Left lung (tissue), 10 donors: Measurements from ENCODE around the gene RRP36. TPM values are rescaled to one million over a fixed set of nuclear protein-coding genes. Genes with fewer than 3 reads are reported as not detected.
"Not testable (repeated sequence)": the region's sequence is repeated elsewhere in the genome, so short reads cannot be mapped to it uniquely, and the experiment has no call there.

ENCODE experiments used
- ATAC-seq: fragments of 200-7000 bp; cut with Tn5 transposase; one replicate; pipeline ENCODE4 v1.9.1; 2020; ENCODE audit warnings: moderate library complexity
- DNase-seq, 4 donors: peaks; one replicate each; pipeline ENCODE4 v3.0.0-alpha.2; 2013 to 2020
- H3K27ac ChIP-seq, 2 donors: fragments of 200-600 bp; sonication (generic) in 1 of 2; one replicate each; pipeline versions ENCODE4 v1.5.0 to v1.8.0; 2020 to 2021
- H3K27me3 ChIP-seq, 2 donors: fragments of 200-600 bp; sonication (generic) in 1 of 2; one replicate each; pipeline versions ENCODE4 v1.5.0 to v1.8.0; 2020 to 2021
- H3K36me3 ChIP-seq, 2 donors: fragments of 200-600 bp; sonication (generic) in 1 of 2; one replicate each; pipeline versions ENCODE4 v1.5.0 to v1.8.0; 2020 to 2021
- H3K4me1 ChIP-seq, 2 donors: fragments of 200-600 bp; one replicate each; pipeline ENCODE4 v1.8.0; 2021
- H3K4me3 ChIP-seq, 2 donors: fragments of 200-600 bp; sonication (generic) in 1 of 2; one replicate each; pipeline versions ENCODE4 v1.5.0 to v1.8.0; 2020 to 2021; ENCODE audit warnings: mild to moderate bottlenecking in 1 of 2
- H3K9me3 ChIP-seq, 2 donors: fragments of 200-600 bp; sonication (generic) in 1 of 2; one replicate each; pipeline versions ENCODE4 v1.5.0 to v1.8.0; 2020 to 2021
- intact Hi-C, 2 donors: fragments of 100-400 bp; cut with DNase I; formaldehyde crosslinking; loops; one replicate each; pipeline versions ENCODE4 v1.11.2 to v1.14.2; 2022
- polyA plus RNA-seq, 6 donors: library from polyadenylated mRNA; unstranded; fragments of 120-200 nt; gene quantifications; one replicate each; pipeline ENCODE4 v1.2.1, GENCODE V29; 2013; ENCODE audit not compliant: insufficient read length in 6 of 6
- total RNA-seq, 2 donors: library from RNA; stranded (reverse); fragmentation: NEBNext Ultra II Directional; extraction: Animal tissue kit (Norgen Biotek cat#: 25700); gene quantifications; one replicate each; pipeline ENCODE4 v1.2.1, GENCODE V29; 2021
- TF ChIP-seq, protein P1 (sequence below), 2 donors: fragments of 200-600 bp; sonication (generic) in 1 of 2; IDR thresholded peaks; one replicate each; pipeline versions ENCODE4 v1.5.0 to v1.8.0; 2021; ENCODE audit warnings: antibody characterized with exemption in 2 of 2
- donor health status: DM: no; HTN: yes; CAD: no.
- donor health status: DM: no; HTN: no; CAD: no.

Gene RRP36
- total and polyA plus RNA-seq, 8 donors: 43.3 to 55.2 (median 50.2) TPM

DNA sequence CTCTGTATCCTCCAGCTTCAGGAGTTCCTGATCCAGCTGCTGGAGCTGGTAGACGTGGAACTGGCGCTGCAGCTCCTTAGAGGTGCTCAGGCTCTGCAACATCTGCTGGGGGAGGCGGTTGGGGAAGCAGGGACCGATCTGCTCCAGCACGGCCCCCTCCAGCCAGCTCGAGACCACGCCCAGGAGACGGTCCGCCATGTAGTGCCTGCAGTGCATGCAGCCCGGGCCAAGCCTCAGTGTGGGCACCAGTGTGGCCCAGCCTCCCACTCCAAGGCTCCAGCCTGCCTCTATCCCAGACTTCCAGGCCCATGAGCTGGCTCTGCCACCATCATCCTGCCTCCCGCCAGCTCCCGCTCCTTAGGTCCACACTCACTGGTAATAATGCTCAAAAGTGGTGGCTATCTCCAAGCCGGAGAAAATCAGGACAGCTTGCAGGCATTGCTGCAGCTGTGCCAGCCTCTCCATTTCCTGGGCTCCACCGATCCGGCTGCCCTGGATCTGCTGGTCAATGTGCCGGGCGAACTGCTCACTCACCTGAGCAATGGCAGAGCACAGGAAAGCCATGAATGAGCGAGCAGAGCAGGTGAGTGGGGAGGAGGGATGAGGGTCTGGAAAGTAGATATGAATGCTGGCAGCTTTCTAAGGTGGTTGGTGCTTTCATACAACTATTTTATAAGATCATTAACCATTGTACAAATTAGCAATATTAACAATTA lies 19.3 kb downstream of the RRP36 start:
- Histone ChIP-seq H3K36me3 (peaks cover 0 to 94% of the 10 kb centered on the region in 2 donors), H3K4me1 (no peaks in the 10 kb centered on the region), H3K27ac (no peak overlapping the region), H3K4me3 (no peak overlapping the region), H3K9me3 (no peaks in the 10 kb centered on the region), H3K27me3 (no peaks in the 10 kb centered on the region)
- intact Hi-C loops: no loop called here
- TF ChIP-seq, protein P1, sequence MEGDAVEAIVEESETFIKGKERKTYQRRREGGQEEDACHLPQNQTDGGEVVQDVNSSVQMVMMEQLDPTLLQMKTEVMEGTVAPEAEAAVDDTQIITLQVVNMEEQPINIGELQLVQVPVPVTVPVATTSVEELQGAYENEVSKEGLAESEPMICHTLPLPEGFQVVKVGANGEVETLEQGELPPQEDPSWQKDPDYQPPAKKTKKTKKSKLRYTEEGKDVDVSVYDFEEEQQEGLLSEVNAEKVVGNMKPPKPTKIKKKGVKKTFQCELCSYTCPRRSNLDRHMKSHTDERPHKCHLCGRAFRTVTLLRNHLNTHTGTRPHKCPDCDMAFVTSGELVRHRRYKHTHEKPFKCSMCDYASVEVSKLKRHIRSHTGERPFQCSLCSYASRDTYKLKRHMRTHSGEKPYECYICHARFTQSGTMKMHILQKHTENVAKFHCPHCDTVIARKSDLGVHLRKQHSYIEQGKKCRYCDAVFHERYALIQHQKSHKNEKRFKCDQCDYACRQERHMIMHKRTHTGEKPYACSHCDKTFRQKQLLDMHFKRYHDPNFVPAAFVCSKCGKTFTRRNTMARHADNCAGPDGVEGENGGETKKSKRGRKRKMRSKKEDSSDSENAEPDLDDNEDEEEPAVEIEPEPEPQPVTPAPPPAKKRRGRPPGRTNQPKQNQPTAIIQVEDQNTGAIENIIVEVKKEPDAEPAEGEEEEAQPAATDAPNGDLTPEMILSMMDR (IDR thresholded peaks at IDR 0.05): no peak
- ATAC-seq (no peak), DNase-seq (no peak)

DNA sequence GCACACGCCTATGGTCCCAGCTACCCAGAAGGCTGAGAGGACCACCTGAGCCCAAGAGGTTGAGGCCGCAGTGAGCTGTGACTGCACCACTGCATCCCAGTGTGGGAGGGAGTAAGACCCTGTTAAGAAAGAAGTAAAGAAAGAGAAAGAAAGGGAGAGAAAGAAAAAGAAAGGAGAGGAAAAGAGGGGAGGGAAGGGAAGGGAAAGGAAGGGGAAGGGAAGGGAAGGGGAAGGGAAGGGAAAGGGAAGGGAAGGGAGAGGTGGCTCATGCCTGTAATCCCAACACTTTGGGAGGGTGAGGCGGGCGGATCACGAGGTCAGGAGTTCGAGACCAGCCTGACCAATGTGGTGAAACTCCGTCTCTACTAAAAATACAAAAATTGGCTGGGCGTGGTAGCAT lies 20.1 kb downstream of the RRP36 start:
- H3K4me1 ChIP-seq, H3K27ac ChIP-seq, H3K27me3 ChIP-seq, ATAC-seq, intact Hi-C loops, H3K9me3 ChIP-seq, DNase-seq, H3K4me3 ChIP-seq: not testable (repeated sequence)
- peaks cover 0 to 94% of the 10 kb centered on the region in 2 donors for H3K36me3 ChIP-seq

DNA sequence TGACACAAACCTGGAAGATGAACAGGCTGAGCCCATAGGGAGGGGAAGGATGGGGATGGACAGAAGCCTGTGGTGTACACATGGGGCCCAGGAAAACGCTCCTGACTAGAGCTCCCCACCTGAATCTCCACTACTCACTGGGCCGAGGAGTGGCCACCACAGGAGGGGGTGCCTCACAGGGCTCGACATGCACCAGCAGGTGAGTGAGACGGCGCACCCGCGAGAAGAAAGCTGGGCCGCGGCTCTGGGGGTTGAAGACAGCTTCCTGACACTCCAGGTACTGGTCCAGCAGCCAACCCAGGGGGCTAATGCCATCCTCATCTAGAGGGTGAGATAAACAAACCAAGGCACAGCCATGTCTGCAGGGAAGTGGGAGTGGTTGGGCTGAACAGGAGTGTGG lies 21.9 kb downstream of the RRP36 start:
- TF ChIP-seq, protein P1 (IDR thresholded peaks at IDR 0.05): no peak
- no peak overlapping the region for H3K4me3 ChIP-seq
- intact Hi-C loops: no loop called here
- ATAC-seq (no peak), DNase-seq (no peak)
- no peaks in the 10 kb centered on the region for H3K9me3 ChIP-seq
- H3K27me3 ChIP-seq: no peaks in the 10 kb centered on the region
- peaks cover 0 to 94% of the 10 kb centered on the region in 2 donors for H3K36me3 ChIP-seq
- H3K27ac ChIP-seq: no peak overlapping the region
- H3K4me1 ChIP-seq: no peaks in the 10 kb centered on the region

DNA sequence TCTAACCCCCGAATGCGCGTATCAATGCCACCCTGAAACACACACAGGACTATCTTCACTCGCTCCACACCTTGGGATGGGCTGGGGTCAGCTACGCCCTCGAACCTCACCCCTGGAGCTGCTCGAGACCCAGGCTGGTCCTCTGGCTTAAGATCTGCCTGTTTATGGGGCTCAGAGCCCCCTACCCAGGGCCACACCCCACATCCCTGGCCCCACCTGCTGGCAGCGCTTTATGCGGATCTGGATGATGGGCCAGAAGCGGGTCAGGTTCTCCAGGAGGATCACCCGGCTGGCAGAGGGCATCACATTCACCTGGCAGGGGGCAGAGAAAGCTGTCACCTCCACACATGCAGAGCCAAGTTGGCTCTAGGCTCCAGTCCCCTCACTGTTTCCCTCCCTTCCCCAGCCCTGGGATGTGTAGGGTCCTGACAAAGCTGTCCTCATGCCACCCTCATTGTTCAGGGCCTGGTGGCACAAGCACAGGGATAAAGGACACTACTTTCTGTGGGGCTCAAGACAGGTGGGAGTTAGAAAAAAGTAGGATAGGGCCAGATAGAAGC lies 24.0 kb downstream of the RRP36 start:
- H3K36me3 ChIP-seq: peaks cover 0 to 91% of the 10 kb centered on the region in 2 donors

DNA sequence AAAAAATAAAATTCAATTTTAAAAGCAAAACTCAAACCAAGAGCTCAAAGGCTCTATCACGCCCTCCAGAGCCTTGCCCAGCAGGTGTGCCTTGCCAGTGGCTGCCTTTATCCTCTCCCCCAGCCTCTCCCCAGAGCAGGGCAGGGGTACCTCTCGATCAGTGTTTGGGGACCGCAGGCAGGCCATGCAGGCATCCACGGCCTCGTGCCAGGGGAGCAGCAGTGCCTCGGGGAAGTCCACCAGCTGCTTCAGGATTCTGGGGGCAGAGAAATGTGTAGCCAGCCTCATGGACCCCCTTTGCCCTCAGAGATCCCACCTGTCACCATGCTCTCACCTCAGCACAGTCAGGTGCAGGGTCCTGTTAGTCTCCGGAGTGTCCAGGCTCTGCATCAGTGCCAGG lies 26.6 kb downstream of the RRP36 start:
- peaks cover 8 to 12% of the 10 kb centered on the region in 2 donors for H3K4me1 ChIP-seq
- ATAC-seq (no peak), DNase-seq (no peak)
- no peak overlapping the region for H3K27ac ChIP-seq
- no peaks in the 10 kb centered on the region for H3K9me3 ChIP-seq
- intact Hi-C loops: no loop called here
- TF ChIP-seq, protein P1 (IDR thresholded peaks at IDR 0.05): no peak
- H3K4me3 ChIP-seq: no peak overlapping the region
- H3K36me3 ChIP-seq: peaks cover 0 to 77% of the 10 kb centered on the region in 2 donors
- no peaks in the 10 kb centered on the region for H3K27me3 ChIP-seq

More for the DNA sequence above, 24.0 kb downstream of the RRP36 start:
- H3K27ac ChIP-seq: no peak overlapping the region
- no peaks in the 10 kb centered on the region for H3K27me3 ChIP-seq
- H3K9me3 ChIP-seq: no peaks in the 10 kb centered on the region
- ATAC-seq (no peak), DNase-seq (no peak)
- TF ChIP-seq, protein P1 (IDR thresholded peaks at IDR 0.05): no peak
- no peaks in the 10 kb centered on the region for H3K4me1 ChIP-seq
- no peak overlapping the region for H3K4me3 ChIP-seq
- intact Hi-C loops: no loop called here
